OCI-LY7 (cell line): ENCODE data around the gene PRODH. TPM values are rescaled to one million over a fixed set of nuclear protein-coding genes. Genes with fewer than 3 reads are reported as not detected.
"Not testable (repeated sequence)": the region's sequence is repeated elsewhere in the genome, so short reads cannot be mapped to it uniquely, and the experiment has no call there.

ENCODE experiments used
- BruUV-seq: library from RNA; stranded (reverse); fragments of 400-500 nt; replicated peaks from 2 replicates; lab custom pipeline; 2021; lab: Mats Ljungman, UMichigan
- CTCF ChIA-PET: fragments of 300-600 bp; sonication (Branson Sonifier 250); formaldehyde crosslinking; loops from one replicate; lab custom pipeline; 2022; ENCODE audit warnings: antibody characterized with exemption; ENCODE audit not compliant: unreplicated experiment; lab: Charles Lee
- POLR2A ChIA-PET: fragments of 300-600 bp; sonication (Branson Sonifier 250); formaldehyde crosslinking; loops from one replicate; lab custom pipeline; 2022; ENCODE audit warnings: antibody characterized with exemption; lab: Charles Lee
- DNase-seq: peaks from one replicate; pipeline ENCODE4 v3.0.0-alpha.2; 2015; ENCODE audit warnings: low spot score
- H2AFZ ChIP-seq: fragments of 200-600 bp; sonication (generic), shearing (Covaris generic); 2 replicates; pipeline ENCODE4 v1.6.1; 2014; ENCODE audit warnings: mild to moderate bottlenecking, antibody characterized with exemption, low read length, moderate library complexity
- H3K27ac ChIP-seq: fragments of 200-600 bp; sonication (generic); 2 replicates; pipeline ENCODE4 v1.5.1; 2014; ENCODE audit warnings: mixed run types, low read depth, mild to moderate bottlenecking, moderate library complexity, low read length, inconsistent platforms; ENCODE audit not compliant: poor library complexity, severe bottlenecking
- H3K36me3 ChIP-seq: fragments of 200-600 bp; sonication (generic); 2 replicates; pipeline ENCODE4 v1.6.1; 2014; ENCODE audit warnings: mild to moderate bottlenecking, antibody characterized with exemption, low read length, moderate library complexity, mixed read lengths; ENCODE audit not compliant: insufficient read depth
- H3K4me1 ChIP-seq: fragments of 200-600 bp; sonication (generic); 2 replicates; pipeline ENCODE4 v1.5.1; 2014; ENCODE audit warnings: mild to moderate bottlenecking, low read length; ENCODE audit not compliant: insufficient read depth, poor library complexity, severe bottlenecking
- H3K4me2 ChIP-seq: fragments of 200-600 bp; sonication (generic); 2 replicates; pipeline ENCODE4 v1.6.1; 2014; ENCODE audit warnings: mild to moderate bottlenecking, low read length
- H3K4me3 ChIP-seq: fragments of 200-600 bp; sonication (generic); 2 replicates; pipeline ENCODE4 v1.5.1; 2014; ENCODE audit warnings: mild to moderate bottlenecking, low read depth, low read length; ENCODE audit not compliant: poor library complexity, severe bottlenecking
- H3K79me2 ChIP-seq: fragments of 200-600 bp; sonication (generic); 2 replicates; pipeline ENCODE4 v1.6.1; 2016; ENCODE audit warnings: low read depth, mild to moderate bottlenecking, low read length, moderate library complexity, mixed read lengths; ENCODE audit not compliant: insufficient read depth
- H3K9me2 ChIP-seq: fragments of 200-600 bp; sonication (generic); 2 replicates; pipeline ENCODE4 v1.6.1; 2016; ENCODE audit warnings: mild to moderate bottlenecking, low read length, mixed read lengths; ENCODE audit not compliant: insufficient read depth
- H3K9me3 ChIP-seq: fragments of 200-600 bp; sonication (generic); 2 replicates; pipeline ENCODE4 v1.6.1; 2014; ENCODE audit warnings: mild to moderate bottlenecking, mixed run types, low read length, mixed read lengths
- H4K20me1 ChIP-seq: fragments of 200-600 bp; sonication (generic); 2 replicates; pipeline ENCODE4 v1.6.1; 2014; ENCODE audit warnings: mild to moderate bottlenecking, antibody characterized with exemption, low read length, moderate library complexity, mixed read lengths; ENCODE audit not compliant: insufficient read depth
- EZH2phosphoT487 ChIP-seq: fragments of 200-600 bp; sonication (generic); IDR thresholded peaks from 2 replicates; pipeline ENCODE4 v1.6.1; 2018; ENCODE audit warnings: low read depth, borderline replicate concordance, mild to moderate bottlenecking, mixed run types, antibody characterized with exemption, low read length, moderate library complexity, mixed read lengths
- intact Hi-C: fragments of 100-400 bp; cut with micrococcal nuclease; formaldehyde crosslinking; loops from one replicate; pipeline ENCODE4 v1.10.0; 2022; ENCODE audit not compliant: unreplicated experiment
- total RNA-seq, 2 experiments: library from RNA; depleted of rRNA in 1 of 2; stranded (reverse); fragments of >200 nt in 1 of 2; shearing (Covaris generic) in 1 of 2; gene quantifications; 2 replicates each; pipeline ENCODE4 v1.2.3, GENCODE V29; 2014 to 2022
- TF ChIP-seq, protein P1 (sequence below): fragments of 200-600 bp; sonication (generic); conservative IDR thresholded peaks from 2 replicates; pipeline ENCODE4 v1.5.1; 2014; ENCODE audit warnings: mild to moderate bottlenecking, antibody characterized with exemption, low read length, moderate library complexity, mixed read lengths

The PRODH gene
- total RNA-seq, 2 experiments from 2014 or later: not detected

DNA sequence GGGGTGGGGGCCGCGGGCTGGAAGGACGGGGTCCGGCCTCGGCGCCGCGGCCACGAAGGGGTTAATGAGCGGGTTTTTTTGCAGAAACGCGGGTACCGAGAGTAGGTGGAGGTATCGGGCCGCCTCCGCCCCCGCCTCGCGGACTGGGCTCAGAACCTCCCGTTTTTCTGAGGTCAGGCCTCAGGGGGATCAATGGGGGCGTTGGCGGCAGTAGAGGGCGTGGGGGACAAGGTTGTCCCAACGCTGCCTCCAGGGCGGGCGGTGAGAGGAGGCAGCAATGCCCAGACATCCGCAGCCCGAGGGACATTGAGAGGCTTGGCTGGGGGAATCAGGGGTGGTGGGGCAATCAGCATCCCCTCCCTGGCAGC lies 34.8 kb upstream of the PRODH start:
- POLR2A ChIA-PET: no interaction called here
- no TSS peak for BruUV-seq
- intact Hi-C loops: no loop called here
- H3K27ac ChIP-seq: no peak overlapping the region
- no peak overlapping the region for H2AFZ ChIP-seq
- DNase-seq: no peak
- no peaks in the 10 kb centered on the region for H3K4me1 ChIP-seq
- H3K9me3 ChIP-seq: no peaks in the 10 kb centered on the region
- H3K36me3 ChIP-seq: no peaks in the 10 kb centered on the region
- CTCF ChIA-PET: no interaction called here
- H4K20me1 ChIP-seq: no peaks in the 10 kb centered on the region
- no peaks in the 10 kb centered on the region for H3K79me2 ChIP-seq
- no peak overlapping the region for H3K4me2 ChIP-seq
- H3K9me2 ChIP-seq: no peaks in the 10 kb centered on the region
- no peak overlapping the region for H3K4me3 ChIP-seq
- TF ChIP-seq, protein P1, sequence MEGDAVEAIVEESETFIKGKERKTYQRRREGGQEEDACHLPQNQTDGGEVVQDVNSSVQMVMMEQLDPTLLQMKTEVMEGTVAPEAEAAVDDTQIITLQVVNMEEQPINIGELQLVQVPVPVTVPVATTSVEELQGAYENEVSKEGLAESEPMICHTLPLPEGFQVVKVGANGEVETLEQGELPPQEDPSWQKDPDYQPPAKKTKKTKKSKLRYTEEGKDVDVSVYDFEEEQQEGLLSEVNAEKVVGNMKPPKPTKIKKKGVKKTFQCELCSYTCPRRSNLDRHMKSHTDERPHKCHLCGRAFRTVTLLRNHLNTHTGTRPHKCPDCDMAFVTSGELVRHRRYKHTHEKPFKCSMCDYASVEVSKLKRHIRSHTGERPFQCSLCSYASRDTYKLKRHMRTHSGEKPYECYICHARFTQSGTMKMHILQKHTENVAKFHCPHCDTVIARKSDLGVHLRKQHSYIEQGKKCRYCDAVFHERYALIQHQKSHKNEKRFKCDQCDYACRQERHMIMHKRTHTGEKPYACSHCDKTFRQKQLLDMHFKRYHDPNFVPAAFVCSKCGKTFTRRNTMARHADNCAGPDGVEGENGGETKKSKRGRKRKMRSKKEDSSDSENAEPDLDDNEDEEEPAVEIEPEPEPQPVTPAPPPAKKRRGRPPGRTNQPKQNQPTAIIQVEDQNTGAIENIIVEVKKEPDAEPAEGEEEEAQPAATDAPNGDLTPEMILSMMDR: no peak
- TF ChIP-seq EZH2phosphoT487: no peak

GRCh38 chr22:18970176-18970947 lies 34.3 kb upstream of the PRODH start:
- Histone ChIP-seq H3K9me2 (no peaks in the 10 kb centered on the region), H3K27ac (no peak overlapping the region), H3K79me2 (no peaks in the 10 kb centered on the region), H3K36me3 (no peaks in the 10 kb centered on the region), H3K4me2 (no peak overlapping the region), H2AFZ (no peak overlapping the region), H3K9me3 (no peaks in the 10 kb centered on the region), H4K20me1 (no peaks in the 10 kb centered on the region), H3K4me3 (no peak overlapping the region), H3K4me1 (no peaks in the 10 kb centered on the region)
- intact Hi-C loops: no loop called here
- DNase-seq: no peak
- ChIA-PET POLR2A (no interaction called here), CTCF (no interaction called here)
- TF ChIP-seq, protein P1: no peak
- no peak for TF ChIP-seq EZH2phosphoT487
- BruUV-seq: no TSS peak

DNA sequence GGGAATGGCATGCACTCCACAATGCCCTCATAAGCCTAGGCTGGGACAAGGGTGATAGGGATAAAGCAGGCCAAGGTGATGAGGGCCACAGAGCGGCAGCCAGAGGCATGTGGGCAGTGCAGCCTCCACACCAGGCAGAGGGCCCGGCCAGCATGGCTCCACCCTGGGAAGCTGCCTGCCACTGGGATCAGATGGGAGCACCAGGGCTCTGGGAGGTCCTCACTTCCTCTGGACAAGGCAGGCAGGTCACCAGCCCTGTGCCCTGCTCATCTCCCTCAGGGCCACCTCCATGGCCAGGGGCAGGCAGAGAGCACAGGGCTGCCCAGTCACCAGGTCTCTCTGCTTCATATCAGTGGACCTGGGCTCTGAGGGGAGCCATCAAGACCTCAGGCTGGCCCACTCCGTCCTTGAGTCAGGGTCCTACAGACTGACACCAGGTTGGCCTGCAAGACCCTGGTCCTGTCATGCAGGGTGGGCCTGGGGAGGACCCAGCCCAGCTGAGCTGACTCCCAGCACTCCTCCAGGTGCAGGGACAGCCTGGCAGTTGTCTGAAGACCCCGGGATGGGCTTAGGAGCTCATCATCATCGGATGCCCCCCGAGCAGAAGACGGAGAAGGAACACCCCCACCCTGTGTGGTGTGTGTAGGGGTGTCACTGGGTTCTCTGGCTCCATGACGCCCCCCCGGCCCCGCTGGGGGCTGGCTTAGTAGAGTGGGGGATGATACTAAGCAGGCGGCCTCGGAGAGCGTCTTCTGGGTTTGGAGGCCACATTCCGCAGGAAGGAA lies 33.3 kb upstream of the PRODH start:
- DNase-seq, H3K36me3 ChIP-seq, H3K4me2 ChIP-seq, CTCF ChIA-PET, H3K4me1 ChIP-seq, BruUV-seq, H3K9me3 ChIP-seq, POLR2A ChIA-PET, H2AFZ ChIP-seq, H4K20me1 ChIP-seq, H3K9me2 ChIP-seq, H3K4me3 ChIP-seq, intact Hi-C loops, H3K79me2 ChIP-seq, H3K27ac ChIP-seq: not testable (repeated sequence)
